Activated CD8-positive, alpha-beta memory T cell treated with anti-CD3 and anti-CD28 coated beads for 24 hours (primary cell): ENCODE measurements around the gene SERGEF.

ENCODE experiments used
- DNase-seq: peaks from one replicate; pipeline ENCODE4 v3.0.0-alpha.2; 2020

The SERGEF gene

GRCh38 chr11:17779861-17780594 is 232.8 kb downstream of the SERGEF start:
- no peak for DNase-seq

- no peak for DNase-seq
These were observed 233.6 kb downstream of the SERGEF start for GRCh38 chr11:17778956-17779860.

GRCh38 chr11:17778352-17778751 is 234.5 kb downstream of the SERGEF start:
- no peak for DNase-seq

GRCh38 chr11:17777738-17778091 is 235.1 kb downstream of the SERGEF start:
- DNase-seq: no peak

GRCh38 chr11:17777086-17777737 is 235.6 kb downstream of the SERGEF start:
- DNase-seq: no peak

GRCh38 chr11:17776212-17776875 is 236.5 kb downstream of the SERGEF start:
- no peak for DNase-seq

GRCh38 chr11:17775507-17776211 is 237.2 kb downstream of the SERGEF start:
- no peak for DNase-seq

GRCh38 chr11:17775035-17775348 is 237.9 kb downstream of the SERGEF start:
- DNase-seq: no peak

GRCh38 chr11:17774232-17775034 is 238.4 kb downstream of the SERGEF start:
- DNase-seq: no peak

- DNase-seq: no peak
These were observed 239.2 kb downstream of the SERGEF start for GRCh38 chr11:17773674-17774073.

GRCh38 chr11:17772704-17773600 is 239.9 kb downstream of the SERGEF start:
- no peak for DNase-seq

- no peak for DNase-seq
These were observed 240.9 kb downstream of the SERGEF start for GRCh38 chr11:17771841-17772401.

GRCh38 chr11:17771415-17771814 is 241.4 kb downstream of the SERGEF start:
- no peak for DNase-seq

- no peak for DNase-seq
These were observed 241.9 kb downstream of the SERGEF start for GRCh38 chr11:17770917-17771316.

- DNase-seq: no peak
These were observed 242.7 kb downstream of the SERGEF start for GRCh38 chr11:17770048-17770652.

- no peak for DNase-seq
These were observed 243.6 kb downstream of the SERGEF start for GRCh38 chr11:17769218-17769617.

GRCh38 chr11:17768547-17768946 is 244.3 kb downstream of the SERGEF start:
- no peak for DNase-seq

- DNase-seq: no peak
These were observed 244.9 kb downstream of the SERGEF start for GRCh38 chr11:17767914-17768313.

- DNase-seq: no peak
These were observed 245.5 kb downstream of the SERGEF start for GRCh38 chr11:17767301-17767885.
